Neural cell (in vitro differentiated cells): ENCODE data around the gene LSM3. TPM values are rescaled to one million over a fixed set of nuclear protein-coding genes. Genes with fewer than 3 reads are reported as not detected.

ENCODE experiments used
- H2AFZ ChIP-seq: fragments of 200-600, 300-800 bp; sonication (generic), shearing (Covaris generic); 2 replicates; pipeline ENCODE4 v1.6.0; 2014; ENCODE audit warnings: low read depth, mild to moderate bottlenecking, antibody characterized with exemption, low read length, moderate library complexity
- H3F3A ChIP-seq: fragments of 200-600 bp; shearing (Covaris generic); 2 replicates; pipeline ENCODE4 v1.6.1; 2016; ENCODE audit warnings: mild to moderate bottlenecking, moderate library complexity, mixed read lengths, antibody characterized with exemption, low read length; ENCODE audit not compliant: insufficient read depth, poor library complexity, severe bottlenecking
- H3K27ac ChIP-seq: fragments of 200-600, 300-800 bp; sonication (generic), shearing (Covaris generic); 2 replicates; pipeline ENCODE4 v1.5.1; 2014; ENCODE audit warnings: mild to moderate bottlenecking, low read length, moderate library complexity
- H3K27me3 ChIP-seq: fragments of 300-800, 200-600 bp; sonication (generic), shearing (Covaris generic); 2 replicates; pipeline ENCODE4 v1.6.0; 2014; ENCODE audit warnings: mild to moderate bottlenecking, low read depth, low read length, moderate library complexity; ENCODE audit not compliant: insufficient read depth
- H3K36me3 ChIP-seq: fragments of 300-800, 200-600 bp; sonication (generic), shearing (Covaris generic); 2 replicates; pipeline ENCODE4 v1.5.1; 2014; ENCODE audit warnings: mild to moderate bottlenecking, antibody characterized with exemption, low read length, moderate library complexity; ENCODE audit not compliant: insufficient read depth
- H3K4me2 ChIP-seq: fragments of 300-800, 200-600 bp; sonication (generic), shearing (Covaris generic); 2 replicates; pipeline ENCODE4 v1.6.0; 2014; ENCODE audit warnings: mild to moderate bottlenecking, low read length
- H3K4me3 ChIP-seq: fragments of 300-800, 200-600 bp; sonication (generic), shearing (Covaris generic); 2 replicates; pipeline ENCODE4 v1.5.1; 2014; ENCODE audit warnings: mild to moderate bottlenecking, low read length, moderate library complexity
- H3K79me2 ChIP-seq: fragments of 200-600 bp; shearing (Covaris generic); replicated peaks from 2 replicates; pipeline ENCODE4 v1.6.0; 2014; ENCODE audit warnings: mild to moderate bottlenecking, low read length, moderate library complexity; ENCODE audit not compliant: insufficient read depth
- H3K9ac ChIP-seq: fragments of 300-800, 200-600 bp; sonication (generic), shearing (Covaris generic); 2 replicates; pipeline ENCODE4 v1.6.1; 2016; ENCODE audit warnings: mild to moderate bottlenecking, low read length, mixed read lengths
- H3K9me2 ChIP-seq: fragments of 200-600 bp; shearing (Covaris generic); 2 replicates; pipeline ENCODE4 v1.6.1; 2016; ENCODE audit warnings: mild to moderate bottlenecking, low read length, mixed read lengths; ENCODE audit not compliant: insufficient read depth
- H3K9me3 ChIP-seq: fragments of 200-600, 300-800 bp; sonication (generic), shearing (Covaris generic); 2 replicates; pipeline ENCODE4 v1.6.1; 2016; ENCODE audit warnings: mild to moderate bottlenecking, mixed run types, low read length, moderate library complexity, mixed read lengths
- H4K20me1 ChIP-seq: fragments of 200-600 bp; shearing (Covaris generic); 2 replicates; pipeline ENCODE4 v1.6.1; 2016; ENCODE audit warnings: mild to moderate bottlenecking, mixed run types; ENCODE audit not compliant: insufficient read depth
- EP300 ChIP-seq: fragments of 450-650 bp; conservative IDR thresholded peaks from 2 replicates; pipeline ENCODE4 v1.6.1; 2014; ENCODE audit warnings: antibody characterized with exemption, mild to moderate bottlenecking, moderate library complexity; ENCODE audit not compliant: poor library complexity, severe bottlenecking
- EZH2 ChIP-seq: fragments of 200-600, 300-800 bp; shearing (Covaris generic), sonication (generic); IDR thresholded peaks from 2 replicates; pipeline ENCODE4 v1.6.1; 2014; ENCODE audit warnings: antibody characterized with exemption, low read length, borderline replicate concordance, mild to moderate bottlenecking; ENCODE audit not compliant: insufficient read depth, poor library complexity, severe bottlenecking
- MXI1 ChIP-seq: fragments of 450-650 bp; conservative IDR thresholded peaks from 2 replicates; pipeline ENCODE4 v1.6.1; 2014; ENCODE audit warnings: antibody characterized with exemption, mild to moderate bottlenecking; ENCODE audit not compliant: poor library complexity, severe bottlenecking
- POLR2AphosphoS5 ChIP-seq: IDR thresholded peaks from 2 replicates; pipeline ENCODE4 v1.6.1; 2012
- RAD21 ChIP-seq: fragments of 450-650 bp; conservative IDR thresholded peaks from 2 replicates; pipeline ENCODE4 v1.6.1; 2014; ENCODE audit warnings: antibody characterized with exemption, mild to moderate bottlenecking, moderate library complexity
- SMC3 ChIP-seq: fragments of 450-650 bp; conservative IDR thresholded peaks from 2 replicates; pipeline ENCODE4 v1.6.1; 2014; ENCODE audit warnings: antibody characterized with exemption, mild to moderate bottlenecking, moderate library complexity; ENCODE audit not compliant: poor library complexity
- TAF1 ChIP-seq: IDR thresholded peaks from 2 replicates; pipeline ENCODE4 v1.6.1; 2012; ENCODE audit warnings: low read depth
- polyA plus RNA-seq: library from polyadenylated mRNA; depleted of rRNA; stranded (reverse); fragments of >200 nt; gene quantifications from 2 replicates; pipeline ENCODE4 v1.2.3, GENCODE V29; 2014
- TF ChIP-seq, protein P1 (sequence below): fragments of 450-650 bp; IDR thresholded peaks from 2 replicates; pipeline ENCODE4 v1.5.1; 2014; ENCODE audit warnings: antibody characterized with exemption, mild to moderate bottlenecking, moderate library complexity; ENCODE audit not compliant: poor library complexity, severe bottlenecking
- TF ChIP-seq, protein P2 (sequence below): IDR thresholded peaks from 2 replicates; pipeline ENCODE4 v1.6.1; 2012; ENCODE audit warnings: borderline replicate concordance

LSM3 gene
- polyA plus RNA-seq, 1 donor from 2014 or later: 29.6 TPM

DNA sequence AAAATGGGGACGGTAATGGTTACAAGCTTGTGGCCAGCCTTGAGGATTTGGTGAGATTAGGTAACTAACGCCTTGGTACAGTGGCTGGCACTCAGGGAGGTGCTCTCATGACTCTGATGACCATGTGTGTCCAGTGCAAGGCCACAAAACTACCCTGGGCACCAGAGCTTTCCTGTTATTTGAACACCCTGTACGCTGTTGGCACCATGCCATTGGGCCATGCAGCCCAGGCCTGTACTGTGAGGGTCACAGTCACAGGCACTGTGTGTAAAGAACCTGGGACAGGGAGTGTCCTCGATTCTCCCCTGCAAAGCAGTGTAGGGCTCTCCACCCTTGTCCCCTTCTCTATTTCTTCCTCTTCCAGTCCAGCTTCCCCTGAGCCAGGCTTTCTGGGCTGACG lies 47.5 kb upstream of the LSM3 start:
- no peak overlapping the region for H3K27ac ChIP-seq

DNA sequence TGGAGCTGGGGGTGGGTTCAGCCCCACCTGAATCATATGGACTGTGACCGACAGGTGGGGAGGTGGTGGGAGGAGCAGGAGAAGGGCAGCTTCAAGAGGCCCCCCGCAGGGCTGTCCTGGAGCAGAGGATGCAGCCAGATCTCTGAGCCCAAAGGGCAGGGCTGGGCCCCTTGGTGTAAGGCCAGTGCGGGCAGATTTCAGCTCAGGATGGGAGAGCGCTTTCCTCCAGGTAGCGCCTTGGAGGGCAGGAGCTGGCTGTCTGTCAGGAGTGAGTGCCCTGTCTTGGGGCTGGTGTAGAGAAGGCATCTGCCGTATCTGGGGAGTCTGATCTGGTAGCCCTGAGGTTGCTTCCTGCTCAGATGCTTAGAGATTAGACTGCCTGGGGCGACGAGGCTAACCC lies 46.5 kb upstream of the LSM3 start:
- Histone ChIP-seq H2AFZ (no peak overlapping the region), H3K27ac (no peak overlapping the region), H3K4me3 (no peak overlapping the region), H3K9ac (no peak overlapping the region), H3K4me2 (no peak overlapping the region), H3F3A (no peaks in the 10 kb centered on the region), H3K79me2 (peaks cover 18% of the 10 kb centered on the region), H3K9me2 (no peaks in the 10 kb centered on the region), H3K9me3 (no peaks in the 10 kb centered on the region), H4K20me1 (no peaks in the 10 kb centered on the region), H3K27me3 (no peaks in the 10 kb centered on the region), H3K36me3 (peaks cover 9% of the 10 kb centered on the region)
- TF ChIP-seq TAF1 (no peak), RAD21 (no peak), MXI1 (no peak), EZH2 (no peak), EP300 (no peak), POLR2AphosphoS5 (no peak), SMC3 (no peak)
- TF ChIP-seq, protein P1, sequence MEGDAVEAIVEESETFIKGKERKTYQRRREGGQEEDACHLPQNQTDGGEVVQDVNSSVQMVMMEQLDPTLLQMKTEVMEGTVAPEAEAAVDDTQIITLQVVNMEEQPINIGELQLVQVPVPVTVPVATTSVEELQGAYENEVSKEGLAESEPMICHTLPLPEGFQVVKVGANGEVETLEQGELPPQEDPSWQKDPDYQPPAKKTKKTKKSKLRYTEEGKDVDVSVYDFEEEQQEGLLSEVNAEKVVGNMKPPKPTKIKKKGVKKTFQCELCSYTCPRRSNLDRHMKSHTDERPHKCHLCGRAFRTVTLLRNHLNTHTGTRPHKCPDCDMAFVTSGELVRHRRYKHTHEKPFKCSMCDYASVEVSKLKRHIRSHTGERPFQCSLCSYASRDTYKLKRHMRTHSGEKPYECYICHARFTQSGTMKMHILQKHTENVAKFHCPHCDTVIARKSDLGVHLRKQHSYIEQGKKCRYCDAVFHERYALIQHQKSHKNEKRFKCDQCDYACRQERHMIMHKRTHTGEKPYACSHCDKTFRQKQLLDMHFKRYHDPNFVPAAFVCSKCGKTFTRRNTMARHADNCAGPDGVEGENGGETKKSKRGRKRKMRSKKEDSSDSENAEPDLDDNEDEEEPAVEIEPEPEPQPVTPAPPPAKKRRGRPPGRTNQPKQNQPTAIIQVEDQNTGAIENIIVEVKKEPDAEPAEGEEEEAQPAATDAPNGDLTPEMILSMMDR: no peak
- TF ChIP-seq, protein P2, sequence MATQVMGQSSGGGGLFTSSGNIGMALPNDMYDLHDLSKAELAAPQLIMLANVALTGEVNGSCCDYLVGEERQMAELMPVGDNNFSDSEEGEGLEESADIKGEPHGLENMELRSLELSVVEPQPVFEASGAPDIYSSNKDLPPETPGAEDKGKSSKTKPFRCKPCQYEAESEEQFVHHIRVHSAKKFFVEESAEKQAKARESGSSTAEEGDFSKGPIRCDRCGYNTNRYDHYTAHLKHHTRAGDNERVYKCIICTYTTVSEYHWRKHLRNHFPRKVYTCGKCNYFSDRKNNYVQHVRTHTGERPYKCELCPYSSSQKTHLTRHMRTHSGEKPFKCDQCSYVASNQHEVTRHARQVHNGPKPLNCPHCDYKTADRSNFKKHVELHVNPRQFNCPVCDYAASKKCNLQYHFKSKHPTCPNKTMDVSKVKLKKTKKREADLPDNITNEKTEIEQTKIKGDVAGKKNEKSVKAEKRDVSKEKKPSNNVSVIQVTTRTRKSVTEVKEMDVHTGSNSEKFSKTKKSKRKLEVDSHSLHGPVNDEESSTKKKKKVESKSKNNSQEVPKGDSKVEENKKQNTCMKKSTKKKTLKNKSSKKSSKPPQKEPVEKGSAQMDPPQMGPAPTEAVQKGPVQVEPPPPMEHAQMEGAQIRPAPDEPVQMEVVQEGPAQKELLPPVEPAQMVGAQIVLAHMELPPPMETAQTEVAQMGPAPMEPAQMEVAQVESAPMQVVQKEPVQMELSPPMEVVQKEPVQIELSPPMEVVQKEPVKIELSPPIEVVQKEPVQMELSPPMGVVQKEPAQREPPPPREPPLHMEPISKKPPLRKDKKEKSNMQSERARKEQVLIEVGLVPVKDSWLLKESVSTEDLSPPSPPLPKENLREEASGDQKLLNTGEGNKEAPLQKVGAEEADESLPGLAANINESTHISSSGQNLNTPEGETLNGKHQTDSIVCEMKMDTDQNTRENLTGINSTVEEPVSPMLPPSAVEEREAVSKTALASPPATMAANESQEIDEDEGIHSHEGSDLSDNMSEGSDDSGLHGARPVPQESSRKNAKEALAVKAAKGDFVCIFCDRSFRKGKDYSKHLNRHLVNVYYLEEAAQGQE: no peak

More for the DNA sequence above, 47.5 kb upstream of the LSM3 start:
- H3K4me3 ChIP-seq: no peak overlapping the region
- H4K20me1 ChIP-seq: no peaks in the 10 kb centered on the region
- no peaks in the 10 kb centered on the region for H3F3A ChIP-seq
- H3K9ac ChIP-seq: no peak overlapping the region
- H3K27me3 ChIP-seq: no peaks in the 10 kb centered on the region
- H3K79me2 ChIP-seq: peaks cover 28% of the 10 kb centered on the region
- peaks cover 9% of the 10 kb centered on the region for H3K36me3 ChIP-seq
- H3K9me2 ChIP-seq: no peaks in the 10 kb centered on the region
- no peak overlapping the region for H3K4me2 ChIP-seq
- no peaks in the 10 kb centered on the region for H3K9me3 ChIP-seq
- no peak for TF ChIP-seq EZH2
- TF ChIP-seq, protein P2: no peak
- no peak for TF ChIP-seq SMC3
- TF ChIP-seq POLR2AphosphoS5: no peak
- TF ChIP-seq EP300: no peak
- no peak for TF ChIP-seq TAF1
- TF ChIP-seq MXI1: no peak
- TF ChIP-seq, protein P1: no peak
- TF ChIP-seq RAD21: no peak
- no peak overlapping the region for H2AFZ ChIP-seq
